ENCODE results near the gene MSH3.

The MSH3 gene

DNA sequence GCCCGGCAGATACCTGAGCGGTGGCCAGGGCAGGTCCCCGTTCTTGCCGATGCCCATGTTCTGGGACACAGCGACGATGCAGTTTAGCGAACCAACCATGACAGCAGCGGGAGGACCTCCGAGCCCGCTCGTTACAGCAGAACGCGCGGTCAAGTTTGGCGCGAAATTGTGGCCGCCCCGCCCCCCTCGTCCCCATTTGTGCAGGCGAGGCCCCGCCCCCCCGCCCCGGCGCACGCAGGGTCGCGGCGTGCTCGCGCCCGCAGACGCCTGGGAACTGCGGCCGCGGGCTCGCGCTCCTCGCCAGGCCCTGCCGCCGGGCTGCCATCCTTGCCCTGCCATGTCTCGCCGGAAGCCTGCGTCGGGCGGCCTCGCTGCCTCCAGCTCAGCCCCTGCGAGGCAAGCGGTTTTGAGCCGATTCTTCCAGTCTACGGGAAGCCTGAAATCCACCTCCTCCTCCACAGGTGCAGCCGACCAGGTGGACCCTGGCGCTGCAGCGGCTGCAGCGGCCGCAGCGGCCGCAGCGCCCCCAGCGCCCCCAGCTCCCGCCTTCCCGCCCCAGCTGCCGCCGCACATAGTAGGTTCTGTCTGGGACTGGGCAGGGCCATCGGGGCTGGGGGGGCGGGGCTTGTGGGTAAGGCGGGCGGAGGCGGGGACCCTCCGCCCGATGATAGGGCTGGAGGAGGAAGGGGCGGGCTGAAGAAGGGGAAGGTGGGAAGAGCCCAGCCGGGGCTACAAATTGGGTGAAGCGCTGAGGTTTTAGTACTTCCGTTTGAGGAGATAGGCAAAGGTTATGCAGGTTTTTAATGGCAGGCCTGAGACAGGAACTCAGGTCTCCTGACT lies at the start of gene MSH3, which contains the start of gene DHFR:
MSH3 (plus strand) TSS at position 262 of the 840 bp plus-strand sequence; CDS start at position 338, 76 bp downstream.
DHFR (minus strand) TSS at position 593 of the 840 bp plus-strand sequence; CDS start at position 99, 494 bp downstream.
- H3K4me3 ChIP-seq (ENCODE audit: low read depth, low read length): peak within 1 kb of the TSS; percentile 80
- peak; percentile 54 for DNase-seq (ENCODE audit: low read depth)

DNA sequence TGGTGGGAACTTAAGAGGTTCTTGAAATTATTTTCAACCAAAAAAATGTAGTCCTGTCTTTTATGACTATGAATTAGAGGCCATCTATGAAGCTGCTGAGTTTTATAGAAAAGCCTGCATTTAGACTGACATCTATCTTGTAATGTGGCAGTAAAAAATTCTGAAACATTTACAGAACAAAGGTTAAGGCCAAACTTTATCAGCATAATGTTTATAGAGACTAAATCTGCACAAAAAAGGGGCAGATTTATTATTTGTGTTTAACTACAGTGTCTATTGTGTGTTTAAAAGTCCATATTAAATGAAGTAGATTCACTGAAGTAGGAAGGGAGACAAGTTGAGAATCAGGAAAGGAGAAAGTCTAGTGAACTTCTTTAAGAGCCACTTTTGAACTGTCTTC lies 47.1 kb upstream of the MSH3 start:
- no peak overlapping the region for H3K4me3 ChIP-seq (ENCODE audit: low read depth, low read length)
- DNase-seq (ENCODE audit: low read depth): no peak

DNA sequence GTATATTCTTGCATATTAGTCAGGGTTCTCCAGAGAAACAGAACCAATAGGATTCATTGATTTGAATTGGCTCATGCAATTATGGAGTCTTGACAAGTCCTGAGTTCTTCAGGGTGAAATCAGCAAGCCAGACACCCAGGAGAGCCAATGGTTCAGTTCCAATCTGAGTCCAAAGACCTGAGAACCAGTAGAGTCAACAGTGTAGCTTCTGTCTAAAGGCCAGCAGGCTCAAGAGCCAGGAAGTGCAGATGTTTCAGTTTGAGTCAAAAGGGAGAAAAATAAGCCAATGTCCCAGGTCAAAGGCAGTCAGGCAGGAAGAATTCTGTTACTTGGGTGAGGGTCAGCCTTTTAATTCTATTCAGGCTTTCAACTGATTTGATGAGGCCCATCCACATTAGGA lies 46.6 kb upstream of the MSH3 start:
- no peak overlapping the region for H3K4me3 ChIP-seq (ENCODE audit: low read depth, low read length)
- DNase-seq (ENCODE audit: low read depth): no peak

- no peak overlapping the region for H3K4me3 ChIP-seq (ENCODE audit: low read depth, low read length)
- DNase-seq (ENCODE audit: low read depth): no peak
Measured at GRCh38 chr5:80608731-80609130, 45.7 kb upstream of the MSH3 start.

DNA sequence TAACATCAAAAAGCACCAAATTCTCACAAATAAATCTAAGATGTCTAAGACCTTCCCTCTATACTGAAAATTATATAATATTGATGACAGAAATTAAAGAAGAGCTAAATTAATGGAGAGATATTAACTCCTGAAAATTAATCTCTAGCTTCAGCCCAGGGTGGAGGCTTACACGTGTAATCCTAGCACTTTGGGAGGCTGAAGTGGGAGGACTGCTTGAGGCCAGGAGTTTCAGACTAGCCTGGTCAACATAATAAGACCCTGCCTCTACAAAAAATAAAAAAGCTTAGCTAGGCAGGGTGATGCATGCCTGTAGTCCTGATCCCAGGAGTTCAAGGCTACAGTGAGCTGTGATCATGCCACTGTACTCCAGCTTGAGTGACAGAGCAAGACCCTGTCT lies 44.8 kb upstream of the MSH3 start:
- H3K4me3 ChIP-seq (ENCODE audit: low read depth, low read length): no peak overlapping the region
- DNase-seq (ENCODE audit: low read depth): no peak

- no peak overlapping the region for H3K4me3 ChIP-seq (ENCODE audit: low read depth, low read length)
- DNase-seq (ENCODE audit: low read depth): no peak
Measured at GRCh38 chr5:80615266-80615914, 39.1 kb upstream of the MSH3 start.

GRCh38 chr5:80618438-80618837 lies 36.0 kb upstream of the MSH3 start:
- H3K4me3 ChIP-seq (ENCODE audit: low read depth, low read length): no peak overlapping the region
- no peak for DNase-seq (ENCODE audit: low read depth)

- no peak for DNase-seq (ENCODE audit: low read depth)
- no peak overlapping the region for H3K4me3 ChIP-seq (ENCODE audit: low read depth, low read length)
Measured at GRCh38 chr5:80619086-80619485, 35.4 kb upstream of the MSH3 start.

DNA sequence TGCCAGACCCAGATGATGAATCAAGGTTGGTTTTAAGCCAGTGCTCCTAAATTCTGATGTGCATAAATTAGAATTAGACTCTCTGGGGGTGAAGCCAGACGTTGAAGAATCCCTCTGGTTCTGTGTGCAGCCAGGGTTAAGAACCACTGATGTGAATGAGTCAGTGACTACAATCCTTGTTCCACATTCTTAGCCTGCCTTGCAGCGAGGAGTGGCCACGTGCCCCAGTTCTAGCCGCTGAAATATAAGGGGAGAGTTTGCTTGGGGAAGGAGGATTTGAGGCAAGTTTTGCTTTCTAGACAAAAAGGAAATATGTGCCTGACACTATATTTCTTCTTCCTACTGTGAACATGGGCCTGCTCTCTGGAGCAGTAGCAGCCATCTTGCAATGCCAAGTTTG lies 34.2 kb upstream of the MSH3 start:
- DNase-seq (ENCODE audit: low read depth): peak; percentile 1
- no peak overlapping the region for H3K4me3 ChIP-seq (ENCODE audit: low read depth, low read length)

GRCh38 chr5:80622756-80623155 lies 31.7 kb upstream of the MSH3 start:
- DNase-seq (ENCODE audit: low read depth): no peak
- H3K4me3 ChIP-seq (ENCODE audit: low read depth, low read length): no peak overlapping the region

- no peak overlapping the region for H3K4me3 ChIP-seq (ENCODE audit: low read depth, low read length)
- no peak for DNase-seq (ENCODE audit: low read depth)
Measured at GRCh38 chr5:80623999-80624398, 30.5 kb upstream of the MSH3 start.

DNA sequence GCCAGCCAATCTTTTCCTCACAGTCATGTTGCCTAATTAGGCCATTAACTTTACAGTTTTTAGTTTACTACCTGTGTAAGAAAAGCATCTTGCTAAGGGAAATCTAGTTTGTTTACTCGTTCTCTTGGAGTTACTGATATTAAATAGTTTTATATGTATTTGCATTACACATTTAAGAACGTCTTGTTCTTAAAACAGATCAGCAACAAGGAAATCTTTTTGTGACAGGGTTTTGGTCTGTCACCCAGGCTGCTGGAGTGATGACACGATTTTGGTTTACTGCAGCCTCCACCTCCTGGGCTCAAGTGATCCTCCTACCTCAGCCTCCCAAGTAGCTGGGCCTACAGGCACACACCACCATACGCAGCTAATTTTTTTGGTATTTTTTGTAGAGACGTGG lies 29.2 kb upstream of the MSH3 start:
- no peak for DNase-seq (ENCODE audit: low read depth)
- H3K4me3 ChIP-seq (ENCODE audit: low read depth, low read length): no peak overlapping the region

GRCh38 chr5:80629281-80629680 lies 25.2 kb upstream of the MSH3 start:
- no peak for DNase-seq (ENCODE audit: low read depth)
- H3K4me3 ChIP-seq (ENCODE audit: low read depth, low read length): no peak overlapping the region

- no peak for DNase-seq (ENCODE audit: low read depth)
- H3K4me3 ChIP-seq (ENCODE audit: low read depth, low read length): no peak overlapping the region
Measured at GRCh38 chr5:80631278-80632259, 22.9 kb upstream of the MSH3 start.

GRCh38 chr5:80632700-80633099 lies 21.8 kb upstream of the MSH3 start:
- DNase-seq (ENCODE audit: low read depth): no peak
- no peak overlapping the region for H3K4me3 ChIP-seq (ENCODE audit: low read depth, low read length)

DNA sequence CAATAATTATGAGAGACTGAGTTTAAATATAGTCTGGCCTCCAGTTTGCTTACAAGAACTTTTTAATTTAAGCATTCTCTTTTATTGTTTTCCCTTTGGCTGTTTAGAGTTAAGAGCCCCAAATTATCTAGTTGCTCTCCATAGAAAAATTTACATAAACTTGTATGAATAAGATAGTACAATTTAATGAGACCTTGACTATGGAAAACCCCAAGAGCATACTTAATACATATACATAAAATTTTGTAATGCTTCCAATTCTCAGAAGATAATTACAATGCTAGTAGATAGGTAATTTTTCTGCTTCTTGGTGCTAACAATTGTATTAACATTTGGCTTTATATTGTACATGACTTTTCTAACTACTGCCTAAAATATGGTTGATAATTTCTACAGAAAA lies 20.3 kb upstream of the MSH3 start:
- no peak for DNase-seq (ENCODE audit: low read depth)
- H3K4me3 ChIP-seq (ENCODE audit: low read depth, low read length): no peak overlapping the region

- no peak for DNase-seq (ENCODE audit: low read depth)
- no peak overlapping the region for H3K4me3 ChIP-seq (ENCODE audit: low read depth, low read length)
Measured at GRCh38 chr5:80641353-80641752, 13.1 kb upstream of the MSH3 start.

DNA sequence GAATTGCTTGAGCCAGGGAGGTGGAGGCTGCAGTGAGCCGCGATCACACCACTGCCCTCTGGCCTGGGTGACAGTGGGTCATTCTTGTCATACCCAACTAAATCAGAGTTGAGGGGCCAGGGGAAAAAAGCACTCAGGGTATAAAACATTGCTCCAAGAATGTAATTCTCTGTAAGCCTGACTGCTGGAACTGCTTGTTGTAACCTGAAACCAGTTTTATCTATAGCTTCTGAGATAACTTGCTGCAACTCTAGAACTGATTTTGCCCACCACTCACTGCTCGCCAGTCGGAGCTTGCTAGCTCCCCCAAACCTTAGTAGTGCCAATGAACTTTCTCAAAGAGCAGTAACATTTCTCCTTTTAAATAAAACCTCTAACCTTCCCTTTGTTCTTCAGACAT lies 9.6 kb upstream of the MSH3 start:
- DNase-seq (ENCODE audit: low read depth): no peak
- H3K4me3 ChIP-seq (ENCODE audit: low read depth, low read length): no peak overlapping the region

- no peak for DNase-seq (ENCODE audit: low read depth)
- H3K4me3 ChIP-seq (ENCODE audit: low read depth, low read length): no peak overlapping the region
Measured at GRCh38 chr5:80646926-80647325, 7.5 kb upstream of the MSH3 start.

DNA sequence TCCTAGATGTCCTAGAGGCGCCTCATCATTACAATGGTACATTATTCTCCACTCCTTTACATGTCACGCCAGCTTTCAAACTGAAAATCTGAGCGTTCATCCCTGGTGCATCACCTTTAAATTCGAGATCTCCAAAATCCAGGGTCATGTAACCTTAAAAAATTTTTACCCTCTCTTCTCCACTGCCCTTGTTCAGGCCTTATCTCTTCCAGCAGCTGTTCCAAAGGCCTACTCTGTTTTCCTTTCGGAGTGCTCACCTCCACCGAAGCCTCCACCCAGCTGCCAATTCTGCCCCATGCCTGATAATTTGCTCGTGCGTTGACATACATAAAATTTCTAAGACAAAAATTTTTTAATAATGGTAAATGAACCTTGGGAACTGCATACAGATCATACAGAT lies 950 bp upstream of the MSH3 start:
- H3K4me3 ChIP-seq (ENCODE audit: low read depth, low read length): peak overlapping the region; percentile 80
- no peak for DNase-seq (ENCODE audit: low read depth)

All from skeletal muscle cell (primary cell).